Measurements from ENCODE around the gene DGKD. TPM values are rescaled to one million over a fixed set of nuclear protein-coding genes. Genes with fewer than 3 reads are reported as not detected.

Gene DGKD
- total RNA-seq, 1 experiment from 2014 or later: 52.0 TPM

- TF ChIP-seq REST (IDR thresholded peaks at IDR 0.05; ENCODE audit: low read depth) (no peak), YY1 (IDR thresholded peaks at IDR 0.05; ENCODE audit: extremely low read depth, insufficient replicate concordance, low read depth, low read length) (no peak), RAD21 (IDR thresholded peaks at IDR 0.05; ENCODE audit: low read depth) (no peak), ZBTB33 (IDR thresholded peaks at IDR 0.05; ENCODE audit: extremely low read depth, insufficient replicate concordance, low read length) (no peak), ELF1 (IDR thresholded peaks at IDR 0.05; ENCODE audit: borderline replicate concordance, low read depth) (no peak), ATF3 (IDR thresholded peaks at IDR 0.05) (no peak)
Observed at GRCh38 chr2:233325256-233325655, 29.0 kb upstream of the DGKD start (continued).

- Histone ChIP-seq H3K4me2 (ENCODE audit: low read length) (no peak overlapping the region), H3K4me1 (ENCODE audit: control insufficient read depth in 1 of 2, insufficient read depth in 2 of 2, low read length in 2 of 2) (peaks cover 0 to 12% of the 10 kb centered on the region in 2 experiments; a peak in 1 of 4 replicates), H3K9me2 (ENCODE audit: insufficient read depth) (no peaks in the 10 kb centered on the region), H3K36me3 (ENCODE audit: control insufficient read depth in 1 of 2, insufficient read depth in 2 of 2, low read length in 2 of 2) (no peaks in the 10 kb centered on the region), H2AFZ (ENCODE audit: low read depth, low read length, poor library complexity, severe bottlenecking) (no peak overlapping the region), H3K79me2 (ENCODE audit: insufficient read depth, low read length) (no peaks in the 10 kb centered on the region), H3K27me3 (ENCODE audit: insufficient read depth, low read length) (no peaks in the 10 kb centered on the region), H3K9me3 (ENCODE audit: control insufficient read depth in 1 of 2, insufficient read depth in 1 of 2, low read depth in 1 of 2, low read length in 2 of 2) (no peaks in the 10 kb centered on the region), H4K20me1 (ENCODE audit: insufficient read depth) (no peaks in the 10 kb centered on the region), H3K9ac (ENCODE audit: low read length) (no peak overlapping the region), H3K4me3 (replicated peaks in 1 of 2; ENCODE audit: low read depth in 1 of 2, low read length in 2 of 2) (no peak overlapping the region), H3K27ac (ENCODE audit: low read depth, low read length) (no peak overlapping the region)
- CTCF ChIA-PET: interaction anchor here (1.4 kb wide), 1 partner anchor 118 kb away, joined by 3 read pairs; no protein-coding TSS in a partner anchor
- no TSS peak for BruUV-seq (replicated peaks)
- ATAC-seq: no peak
- no peak for DNase-seq (ENCODE audit: low read depth, low spot score)
- POLR2A ChIA-PET: no interaction called here
- RAD21 ChIA-PET (ENCODE audit: low non-redundant PET in 1 of 2, low total read pairs in 2 of 2, uncharacterized antibody in 2 of 2, unreplicated experiment in 2 of 2): no interaction called here
- TF ChIP-seq JUND (IDR thresholded peaks at IDR 0.05): no peak
- TF ChIP-seq ELF1 (IDR thresholded peaks at IDR 0.05; ENCODE audit: borderline replicate concordance, low read depth): no peak
- intact Hi-C loops (cut with micrococcal nuclease): no loop called here
Observed at GRCh38 chr2:233325814-233326213, 28.5 kb upstream of the DGKD start.
